IPS-18c (cell line): ENCODE results near the gene USH2A.

Source experiments
- H3K4me3 ChIP-seq: 2 replicates; pipeline ENCODE4 v1.7.0; 2013; ENCODE audit warnings: low read depth, mild to moderate bottlenecking, low read length, moderate library complexity; ENCODE audit not compliant: insufficient read depth
- H3K9me3 ChIP-seq: one replicate; pipeline ENCODE4 v1.6.1; 2013; ENCODE audit warnings: mild to moderate bottlenecking, low read length, moderate library complexity; ENCODE audit not compliant: control insufficient read depth, insufficient read depth

The USH2A gene

DNA sequence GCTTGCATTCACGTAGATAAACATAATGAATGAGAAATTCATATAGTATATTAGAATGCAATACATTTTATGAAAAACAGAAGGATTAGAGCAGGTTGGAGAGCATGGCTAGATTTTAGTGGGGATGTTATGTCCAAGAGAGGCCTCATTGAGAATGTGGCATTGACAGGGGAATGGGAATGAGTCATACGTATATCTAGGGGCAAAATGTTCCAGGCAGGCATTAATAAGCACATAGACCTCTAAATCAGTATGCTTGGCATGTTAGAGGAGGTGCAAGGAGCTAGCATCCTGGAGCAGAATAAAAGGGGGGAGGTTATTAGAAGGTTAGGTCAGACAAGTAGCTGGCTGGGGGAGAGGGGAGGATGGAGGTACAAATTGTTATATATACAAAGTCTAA, 93.0 kb downstream of the USH2A start:
- H3K9me3 ChIP-seq = no peaks in the 10 kb centered on the region
- no peak overlapping the region for H3K4me3 ChIP-seq

DNA sequence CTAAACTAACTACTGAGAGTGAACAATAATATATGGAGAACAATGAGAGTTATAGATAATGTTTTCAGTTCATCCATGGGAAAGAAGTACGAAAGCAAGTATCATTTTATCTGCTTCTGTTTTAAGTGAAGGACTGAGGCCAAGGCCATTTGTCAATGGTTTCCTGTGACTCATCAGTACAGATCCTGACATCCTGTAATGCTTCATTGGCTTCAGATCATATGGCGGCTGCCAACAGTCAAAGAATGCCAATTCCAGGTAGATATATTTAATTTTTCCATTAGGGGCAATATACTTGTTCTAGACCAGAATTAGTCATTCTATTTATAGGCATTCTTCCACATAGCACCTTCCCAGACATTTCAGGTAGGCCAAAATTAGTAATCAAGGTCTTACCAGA, 97.3 kb downstream of the USH2A start:
- Histone ChIP-seq H3K9me3 (no peaks in the 10 kb centered on the region), H3K4me3 (no peak overlapping the region)

DNA sequence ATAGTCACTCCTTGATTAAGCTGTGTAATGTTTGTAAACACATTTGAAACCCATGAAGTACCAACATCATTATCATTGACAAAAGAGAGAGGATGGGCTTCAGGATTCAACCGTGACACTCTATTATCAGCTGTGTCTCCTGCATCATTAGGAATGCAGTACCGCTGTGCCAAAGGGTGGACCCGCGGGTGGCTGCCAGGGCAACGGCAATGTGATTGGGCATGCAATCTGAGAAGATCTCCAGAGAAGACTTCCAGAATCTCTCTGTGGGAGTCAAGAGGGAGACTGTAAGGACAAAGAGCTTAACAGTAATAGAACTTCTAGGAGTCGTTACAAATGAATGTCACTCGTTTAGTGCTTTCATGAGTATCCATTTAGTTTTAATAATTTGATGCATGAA, 97.9 kb downstream of the USH2A start:
- Histone ChIP-seq H3K4me3 (no peak overlapping the region), H3K9me3 (no peaks in the 10 kb centered on the region)

DNA sequence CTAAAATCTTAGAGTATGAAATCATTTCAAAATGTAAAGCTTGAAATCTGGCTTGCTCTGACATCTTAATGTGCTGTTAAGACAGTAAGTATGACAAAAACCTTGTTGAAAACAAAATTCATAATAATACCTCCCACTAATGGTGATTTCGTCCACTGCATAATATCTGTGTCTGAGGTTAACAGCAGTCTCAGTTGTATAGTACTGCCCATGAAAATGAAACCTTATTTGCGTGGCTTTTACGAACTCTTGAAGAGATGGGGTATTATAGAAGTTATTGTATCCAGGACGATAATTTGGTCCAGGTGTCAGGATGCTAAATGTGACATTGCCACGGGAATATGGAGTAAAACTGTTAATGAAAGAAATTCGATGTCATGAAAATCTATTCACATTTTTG, 99.9 kb downstream of the USH2A start:
- Histone ChIP-seq H3K4me3 (no peak overlapping the region), H3K9me3 (no peaks in the 10 kb centered on the region)

DNA sequence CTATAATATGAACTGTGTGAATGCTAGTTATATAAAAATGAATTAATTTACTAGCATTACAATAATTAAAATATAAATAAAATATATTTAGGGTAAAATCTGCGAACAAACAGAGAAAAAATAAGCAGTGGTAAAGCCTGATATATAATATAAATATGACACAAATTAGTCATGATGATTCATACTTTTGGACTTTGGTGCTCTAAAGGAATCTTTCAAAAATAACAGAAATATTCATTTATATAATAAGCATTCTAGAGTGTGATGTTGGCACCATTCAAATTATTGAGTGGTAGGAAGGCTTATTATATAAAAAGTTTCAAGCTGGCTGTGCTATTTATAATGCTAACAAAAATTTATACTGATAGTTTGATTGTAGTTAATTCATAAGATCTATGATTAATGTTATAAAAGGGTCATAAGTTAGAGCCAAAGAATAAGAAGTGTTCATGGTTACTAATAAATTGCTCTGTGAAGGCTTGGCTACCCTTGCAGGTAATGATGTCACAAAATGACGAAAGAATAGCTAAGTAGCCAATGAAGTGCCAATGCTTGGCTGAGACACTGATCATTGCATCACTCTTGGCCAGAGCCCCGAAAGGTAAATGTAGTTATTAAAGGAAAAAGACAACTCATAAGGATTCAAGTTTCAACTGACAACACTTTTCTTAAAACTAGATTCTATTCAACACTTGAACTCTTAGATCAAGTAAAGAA, 108.7 kb downstream of the USH2A start:
- H3K4me3 ChIP-seq = no peak overlapping the region
- H3K9me3 ChIP-seq = no peaks in the 10 kb centered on the region

DNA sequence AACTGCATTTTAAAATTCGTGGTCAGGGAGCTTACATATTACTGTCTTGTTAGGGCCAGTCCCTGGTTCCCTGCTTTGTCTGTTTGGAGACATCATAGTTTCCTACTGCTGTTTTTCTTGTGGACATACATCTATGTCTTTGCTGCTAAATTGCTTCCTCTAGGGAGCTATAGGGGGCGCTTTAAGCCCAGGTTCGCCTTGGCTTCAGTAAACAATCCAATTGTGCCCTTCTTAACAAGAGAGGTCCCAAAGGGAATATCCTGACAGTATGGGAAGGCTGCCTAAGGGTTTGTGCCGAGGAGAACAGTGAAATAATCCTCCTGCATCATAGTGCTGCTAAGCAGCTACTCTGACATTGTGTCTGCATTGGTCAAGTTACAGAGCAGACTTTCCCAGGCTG, 112.5 kb downstream of the USH2A start:
- H3K4me3 ChIP-seq = no peak overlapping the region
- no peaks in the 10 kb centered on the region for H3K9me3 ChIP-seq

DNA sequence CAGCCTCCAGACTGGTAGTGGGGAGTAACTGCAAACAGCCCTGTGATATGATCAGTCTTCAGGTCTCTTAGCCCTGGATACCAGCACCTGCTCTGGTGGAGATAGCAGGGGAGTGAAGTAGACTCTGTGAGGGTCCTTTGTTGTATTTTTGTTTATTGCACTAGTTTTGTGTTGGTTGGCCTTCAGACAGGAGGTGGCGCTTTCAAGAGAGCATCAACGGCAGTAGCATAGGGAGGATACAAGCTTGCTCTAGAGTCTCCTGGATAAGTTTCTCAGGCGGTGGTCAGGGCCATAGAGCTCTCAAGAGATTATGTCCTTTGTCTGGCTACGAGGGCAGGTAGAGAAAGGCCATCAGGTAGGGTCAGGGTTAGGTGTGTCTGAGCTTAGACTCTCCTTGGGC, 116.4 kb downstream of the USH2A start:
- H3K9me3 ChIP-seq = no peaks in the 10 kb centered on the region
- H3K4me3 ChIP-seq = no peak overlapping the region

DNA sequence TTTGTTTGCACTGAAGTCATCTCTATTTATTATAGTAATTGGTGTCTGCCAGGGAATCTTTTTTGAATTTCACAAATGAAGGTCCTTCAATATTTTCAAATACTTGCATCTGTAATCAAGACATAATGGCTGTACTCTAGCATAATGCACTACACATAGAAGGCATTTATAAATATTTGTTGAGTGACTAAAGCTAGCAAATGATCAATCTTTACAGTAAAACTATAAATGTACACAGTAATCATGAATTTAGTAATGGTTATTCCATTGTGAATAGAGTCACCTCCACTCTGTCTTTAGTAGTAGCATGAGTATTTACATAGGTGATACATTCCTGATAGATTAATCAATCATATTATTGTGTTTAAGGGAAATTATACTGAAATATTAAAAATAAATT, 119.6 kb downstream of the USH2A start:
- H3K9me3 ChIP-seq = no peaks in the 10 kb centered on the region

DNA sequence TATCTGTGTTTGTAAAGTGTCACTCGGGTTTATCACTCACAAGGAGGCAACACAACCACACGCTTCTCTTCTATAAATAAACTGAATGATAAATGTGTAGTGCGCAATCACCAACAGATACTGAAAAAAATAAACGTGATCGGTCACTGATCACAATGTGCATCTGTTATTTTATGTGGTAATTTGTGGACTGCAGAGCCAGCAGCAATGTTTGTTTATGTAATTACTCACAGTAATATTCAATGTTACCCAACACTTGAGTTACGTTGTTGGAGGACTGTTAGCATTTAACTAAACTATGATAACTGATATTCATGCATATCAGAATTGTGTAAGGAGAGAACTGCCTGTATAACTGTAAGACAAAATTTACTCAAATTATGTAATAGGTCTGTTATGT, 129.6 kb downstream of the USH2A start:
- Histone ChIP-seq H3K4me3 (no peak overlapping the region), H3K9me3 (no peaks in the 10 kb centered on the region)

More for the DNA sequence above, 119.6 kb downstream of the USH2A start:
- H3K4me3 ChIP-seq = no peak overlapping the region

DNA sequence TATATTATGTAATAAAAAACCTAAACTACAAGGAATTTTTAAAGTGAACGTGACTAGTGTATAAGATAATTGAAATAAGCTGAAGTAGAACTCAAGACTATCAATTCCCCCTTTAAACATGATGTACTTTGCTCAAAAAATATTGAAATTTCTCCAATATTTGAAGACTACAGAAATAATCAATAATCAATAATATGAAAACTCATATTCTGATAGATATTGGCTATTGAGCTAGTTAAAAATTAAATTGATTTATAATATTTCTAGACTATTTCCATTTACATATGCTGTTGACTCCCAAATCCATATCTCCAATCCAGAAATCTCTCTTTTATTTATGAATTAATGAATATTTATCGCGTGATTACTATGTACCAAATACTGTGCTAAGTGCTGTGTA, 133.2 kb downstream of the USH2A start:
- Histone ChIP-seq H3K4me3 (no peak overlapping the region), H3K9me3 (peaks cover 8% of the 10 kb centered on the region)

DNA sequence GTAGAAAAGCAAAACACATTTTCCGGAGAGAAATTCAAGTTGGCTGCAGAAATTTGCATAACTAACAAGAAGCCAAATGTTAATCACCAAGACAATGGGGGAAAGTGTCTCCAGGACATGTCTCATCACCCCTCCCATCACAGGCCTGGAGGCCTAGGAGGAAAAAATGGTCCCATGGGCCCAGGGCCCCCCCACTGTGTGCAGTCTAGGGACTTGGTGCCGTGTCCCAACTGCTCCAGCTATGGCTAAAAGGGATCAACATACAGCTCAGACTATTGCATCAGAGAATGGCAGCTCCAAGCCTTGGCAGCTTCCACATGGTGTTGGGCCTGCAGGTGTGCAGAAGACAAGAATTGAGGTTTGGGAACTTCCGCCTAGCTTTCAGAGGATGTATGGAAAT, 138.2 kb downstream of the USH2A start:
- H3K9me3 ChIP-seq = peaks cover 9% of the 10 kb centered on the region
- no peak overlapping the region for H3K4me3 ChIP-seq

DNA sequence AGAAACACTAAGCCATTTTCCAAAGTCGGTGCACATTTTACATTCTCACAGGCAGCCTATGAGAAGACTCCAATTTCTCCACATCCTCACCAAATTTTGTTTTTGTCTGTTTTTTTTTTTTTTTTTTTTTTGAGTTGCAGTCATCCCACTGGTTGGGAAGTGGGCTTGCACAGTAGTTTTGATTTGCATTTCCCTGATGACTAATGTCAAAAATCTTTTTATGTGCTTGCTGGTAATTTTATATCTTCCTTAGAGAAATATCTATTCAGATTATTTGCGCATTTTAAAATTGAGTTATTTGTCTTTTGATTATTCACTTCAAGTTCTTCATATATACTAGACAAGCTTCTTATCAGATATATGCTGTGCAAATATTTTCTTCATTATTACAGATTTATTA, 141.5 kb downstream of the USH2A start:
- peaks cover 9% of the 10 kb centered on the region for H3K9me3 ChIP-seq
- H3K4me3 ChIP-seq = no peak overlapping the region

DNA sequence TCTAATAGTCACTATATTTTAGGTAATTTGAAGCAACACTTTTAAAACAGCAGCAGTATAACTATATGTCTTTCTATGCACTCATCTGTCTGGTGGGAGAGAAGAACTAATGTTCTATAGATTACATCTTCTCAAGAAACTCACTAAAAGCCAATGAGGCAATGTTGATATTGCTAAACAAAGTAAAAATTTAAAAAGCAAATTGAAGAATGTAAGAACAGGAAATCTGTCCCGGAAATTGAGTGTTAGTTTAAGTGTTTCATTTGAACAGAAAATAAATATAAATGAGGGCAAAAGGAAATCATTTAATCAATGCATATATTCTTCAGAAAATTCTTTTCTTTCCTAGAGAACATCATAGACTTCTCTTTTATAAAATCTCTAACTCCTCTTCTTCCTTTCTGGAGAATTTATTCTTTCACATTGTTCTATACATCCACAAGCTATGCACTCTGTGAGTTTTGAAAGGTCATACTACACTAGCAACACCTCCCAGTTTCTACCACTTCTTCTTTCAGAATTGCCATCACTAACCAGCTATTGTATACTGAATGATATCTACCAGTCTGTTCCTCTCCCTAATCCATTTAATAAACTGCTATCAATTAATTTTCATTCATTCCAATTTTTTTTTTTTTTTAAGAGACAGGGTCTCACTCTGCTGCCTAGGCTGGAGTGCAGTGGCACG, 153.0 kb downstream of the USH2A start:
- Histone ChIP-seq H3K4me3 (no peak overlapping the region), H3K9me3 (no peaks in the 10 kb centered on the region)

DNA sequence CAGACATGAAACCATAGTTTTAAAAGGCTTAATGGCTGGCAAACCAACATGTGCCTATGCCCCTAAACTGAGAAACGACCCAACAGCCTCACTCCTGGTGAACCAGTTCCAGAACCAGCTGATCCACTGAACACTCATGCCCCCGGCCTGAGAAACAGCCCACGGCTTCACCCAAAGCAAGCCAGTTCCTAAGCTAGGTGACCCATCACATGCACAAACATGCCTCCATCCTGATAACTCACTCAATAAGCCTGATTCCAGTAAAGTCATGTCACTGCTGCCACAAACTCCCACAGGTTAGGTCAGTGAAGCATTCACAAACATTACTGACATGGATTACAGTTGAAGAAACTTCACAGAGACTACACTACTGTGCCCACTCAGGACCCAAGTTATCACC, 161.6 kb downstream of the USH2A start:
- H3K9me3 ChIP-seq = no peaks in the 10 kb centered on the region
- no peak overlapping the region for H3K4me3 ChIP-seq

DNA sequence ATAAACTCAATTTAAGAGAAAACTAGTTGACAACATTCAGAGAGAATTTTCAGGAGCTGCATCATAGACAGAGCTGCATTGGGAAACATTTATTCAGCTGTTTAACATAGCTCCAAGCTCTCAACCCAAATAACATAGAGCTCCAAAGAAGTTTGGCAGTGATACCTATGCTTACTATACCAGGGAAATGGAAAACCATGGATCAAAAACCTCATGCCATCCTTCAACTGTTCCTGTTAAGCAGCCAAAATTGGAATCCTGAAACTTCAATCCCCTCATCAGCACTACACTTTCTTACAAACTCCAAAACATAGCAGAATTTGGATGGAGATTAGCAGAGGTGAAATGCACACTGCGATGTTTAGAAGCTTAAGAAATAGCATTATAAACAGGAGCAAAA, 164.4 kb downstream of the USH2A start:
- H3K4me3 ChIP-seq = no peak overlapping the region

DNA sequence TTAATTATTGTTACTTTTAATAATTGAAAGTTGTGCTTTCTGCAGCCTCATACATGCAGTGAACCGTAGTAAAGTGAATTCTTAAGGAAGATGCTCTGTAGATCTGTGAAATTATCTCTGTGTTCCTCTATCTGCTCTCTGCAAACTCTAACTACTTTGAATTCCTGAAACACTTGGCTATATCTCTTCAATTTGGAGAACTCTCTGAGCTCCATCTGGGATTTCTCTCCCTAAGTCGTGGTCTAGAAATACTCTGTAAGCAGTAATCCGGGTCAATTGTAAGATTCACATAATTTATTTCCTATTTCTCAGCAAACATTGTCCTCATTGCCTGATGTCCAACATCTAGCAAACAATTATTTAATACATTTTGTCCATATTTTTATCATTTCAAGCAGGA, 164.9 kb downstream of the USH2A start:
- no peaks in the 10 kb centered on the region for H3K9me3 ChIP-seq
- H3K4me3 ChIP-seq = no peak overlapping the region

More for the DNA sequence above, 164.4 kb downstream of the USH2A start:
- no peaks in the 10 kb centered on the region for H3K9me3 ChIP-seq

DNA sequence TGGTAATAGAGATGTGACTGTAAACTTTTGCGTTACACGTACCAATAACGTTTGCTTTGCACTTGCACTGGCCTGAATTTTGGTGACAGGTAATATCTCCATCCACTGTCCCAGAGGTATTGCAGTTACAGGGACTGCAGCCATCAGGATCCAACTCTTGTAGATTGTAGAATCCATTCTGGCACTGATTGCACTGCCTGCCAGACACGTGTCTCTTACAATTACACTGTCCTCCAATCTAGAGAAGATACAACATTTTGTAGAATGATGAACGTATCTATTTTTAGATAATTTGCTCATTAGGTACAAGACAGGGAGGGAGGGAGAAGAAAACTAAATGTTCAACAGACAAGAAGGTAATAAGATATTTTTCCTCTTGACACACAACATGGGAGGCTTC, 172.4 kb downstream of the USH2A start:
- H3K9me3 ChIP-seq = no peaks in the 10 kb centered on the region
- H3K4me3 ChIP-seq = no peak overlapping the region

DNA sequence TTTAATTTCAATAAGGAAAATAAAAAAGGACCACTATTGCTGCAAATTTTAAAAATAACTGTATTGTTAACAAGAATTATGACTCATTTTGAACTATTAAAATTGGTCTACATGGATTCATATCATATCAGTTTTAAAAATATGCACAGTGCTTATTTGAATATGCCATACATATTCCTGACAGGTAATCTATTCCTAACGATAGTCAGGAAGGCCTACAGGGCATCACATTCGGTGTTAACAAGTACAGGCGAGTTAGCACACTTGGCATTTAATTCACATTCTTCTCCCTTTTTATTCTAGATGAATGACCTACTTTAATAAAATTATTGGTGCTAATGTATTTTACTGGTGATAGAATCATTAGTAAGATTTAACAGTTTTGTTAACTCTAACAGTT, 174.6 kb downstream of the USH2A start:
- no peak overlapping the region for H3K4me3 ChIP-seq
- H3K9me3 ChIP-seq = no peaks in the 10 kb centered on the region

DNA sequence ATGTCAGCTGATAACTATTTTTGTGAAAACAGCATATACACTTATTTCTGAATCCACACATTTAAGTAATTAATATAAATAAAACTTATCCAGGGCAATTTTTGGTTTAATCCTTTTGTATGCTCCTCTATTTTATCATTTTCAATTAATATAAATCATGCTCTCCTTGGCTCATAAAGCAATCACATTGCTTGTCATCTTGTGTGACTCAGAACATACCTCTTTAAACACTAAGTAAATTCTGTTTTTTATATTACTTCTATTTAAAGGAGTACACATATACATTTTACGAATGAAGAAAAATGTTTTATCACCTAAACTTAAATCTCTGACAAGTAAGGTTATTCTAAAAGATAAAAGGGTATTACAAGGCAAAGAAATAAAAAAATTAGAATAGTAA, 175.3 kb downstream of the USH2A start:
- no peak overlapping the region for H3K4me3 ChIP-seq
- H3K9me3 ChIP-seq = no peaks in the 10 kb centered on the region
